Testis (tissue), 2 donors: ENCODE data around the gene C16orf87.

Experiments used
- CTCF ChIP-seq, 3 experiments: fragments of 450-650 bp in 2 of 3; fragments of 200-600 bp in 1 of 3; sonication (generic) in 1 of 3; IDR thresholded peaks; one replicate each; pipeline ENCODE4 v1.5.1; 2016 to 2019; ENCODE audit warnings: antibody characterized with exemption in 3 of 3, mild to moderate bottlenecking in 2 of 3, moderate library complexity in 1 of 3
- POLR2A ChIP-seq: fragments of 450-650 bp; IDR thresholded peaks from one replicate; pipeline ENCODE4 v1.6.1; 2017; ENCODE audit warnings: antibody characterized with exemption, mild to moderate bottlenecking, moderate library complexity

- TF ChIP-seq CTCF (IDR thresholded peaks at IDR 0.05) (peak in 1 of 3 experiments; percentile 47), POLR2A (no peak)
Measured at GRCh38 chr16:46857368-46857945, 26.5 kb upstream of the C16orf87 start.
